H1 (cell line): Measurements from ENCODE around the gene SLC7A8. TPM values are rescaled to one million over a fixed set of nuclear protein-coding genes. Genes with fewer than 3 reads are reported as not detected.

Experiments
- CTCF ChIA-PET: fragments of 300-600 bp; sonication (Branson Sonifier 250); formaldehyde crosslinking; loops from one replicate; lab custom pipeline; 2021; ENCODE audit not compliant: partially characterized antibody; lab: Charles Lee
- POLR2A ChIA-PET: fragments of 300-600 bp; sonication (Branson Sonifier 250); formaldehyde crosslinking; loops from one replicate; lab custom pipeline; 2021; ENCODE audit warnings: inconsistent platforms; ENCODE audit not compliant: partially characterized antibody; lab: Charles Lee
- DNase-seq, 2 experiments: peaks; one replicate each; pipeline versions ENCODE4 v3.0.0 to v3.0.0-alpha.2; 2010 to 2022; ENCODE audit warnings: low spot score in 2 of 2, low read depth in 1 of 2, mixed read lengths in 1 of 2
- FAIRE-seq: peaks from 2 replicates; lab custom pipeline; 2011; peaks lifted over from hg19 to GRCh38; lab: Jason Lieb, UNC
- H2AFZ ChIP-seq: 2 replicates; pipeline ENCODE4 v1.8.1; 2012; ENCODE audit warnings: low read length, inconsistent platforms
- H2AK5ac ChIP-seq: 2 replicates; pipeline ENCODE4 v1.6.1; 2013; ENCODE audit warnings: low read depth, low read length
- H2BK120ac ChIP-seq: replicated peaks from 2 replicates; pipeline ENCODE3; 2013; ENCODE audit warnings: low read depth, low read length, inconsistent platforms
- H2BK12ac ChIP-seq: 2 replicates; pipeline ENCODE4 v1.6.1; 2013; ENCODE audit warnings: low read depth, low read length
- H2BK15ac ChIP-seq: 2 replicates; pipeline ENCODE4 v1.6.1; 2013; ENCODE audit warnings: low read length
- H2BK20ac ChIP-seq: 2 replicates; pipeline ENCODE4 v1.6.1; 2013; ENCODE audit warnings: low read length
- H2BK5ac ChIP-seq: 2 replicates; pipeline ENCODE4 v1.6.1; 2013; ENCODE audit warnings: low read depth, low read length
- H3K14ac ChIP-seq: 2 replicates; pipeline ENCODE4 v1.6.1; 2013; ENCODE audit warnings: inconsistent platforms; ENCODE audit not compliant: insufficient read length
- H3K18ac ChIP-seq: 2 replicates; pipeline ENCODE4 v1.6.1; 2013; ENCODE audit warnings: low read length; ENCODE audit errors: extremely low read depth
- H3K23ac ChIP-seq: 2 replicates; pipeline ENCODE4 v1.6.1; 2013; ENCODE audit warnings: inconsistent platforms; ENCODE audit not compliant: insufficient read length
- H3K23me2 ChIP-seq: 2 replicates; pipeline ENCODE4 v1.6.1; 2013; ENCODE audit warnings: low read depth, low read length
- H3K27ac ChIP-seq: 2 replicates; pipeline ENCODE4 v1.6.1; 2011; ENCODE audit warnings: low read depth, low read length, inconsistent platforms
- H3K27me3 ChIP-seq, 4 experiments: replicated peaks in 1 of 4; 1 replicate in 1 of 4; 2 replicates in 3 of 4; pipeline versions ENCODE4 v1.6.1 to v1.8.1; 2011 to 2013; ENCODE audit warnings: low read length in 3 of 4, mild to moderate bottlenecking in 3 of 4, inconsistent platforms in 2 of 4, mixed read lengths in 2 of 4, moderate library complexity in 1 of 4; ENCODE audit not compliant: control insufficient read depth in 3 of 4, insufficient read depth in 3 of 4; ENCODE audit errors: extremely low read depth in 1 of 4
- H3K36me3 ChIP-seq, 4 experiments: 2 replicates each; pipeline versions ENCODE4 v1.6.1 to v1.8.1; 2011 to 2013; ENCODE audit warnings: mild to moderate bottlenecking in 4 of 4, low read length in 3 of 4, moderate library complexity in 2 of 4, control low read depth in 1 of 4, inconsistent platforms in 1 of 4; ENCODE audit not compliant: insufficient read depth in 4 of 4, control insufficient read depth in 2 of 4
- H3K4ac ChIP-seq: replicated peaks from 2 replicates; pipeline ENCODE3; 2013; ENCODE audit warnings: low read length, low read depth, mixed read lengths, inconsistent platforms; ENCODE audit not compliant: insufficient read length
- H3K4me1 ChIP-seq, 4 experiments: replicated peaks in 1 of 4; 1 replicate in 1 of 4; 2 replicates in 3 of 4; pipeline versions ENCODE4 v1.6.1 to v1.8.1; 2011 to 2013; ENCODE audit warnings: low read length in 3 of 4, inconsistent platforms in 2 of 4, mixed read lengths in 1 of 4; ENCODE audit not compliant: insufficient read depth in 4 of 4, control insufficient read depth in 3 of 4
- H3K4me2 ChIP-seq, 2 experiments: 2 replicates each; pipeline versions ENCODE4 v1.6.1 to v1.8.1; 2011 to 2013; ENCODE audit warnings: low read depth in 2 of 2, low read length in 2 of 2, control low read depth in 1 of 2, inconsistent platforms in 1 of 2, mild to moderate bottlenecking in 1 of 2; ENCODE audit not compliant: insufficient read depth in 1 of 2
- H3K4me3 ChIP-seq, 4 experiments: fragments of 200-600, 300-600 bp in 1 of 4; sonication (generic), shearing (Covaris generic), sonication (Bioruptor Twin) in 1 of 4; 2 replicates each; pipeline versions ENCODE4 v1.5.1 to v1.8.1; 2011 to 2016; ENCODE audit warnings: low read length in 4 of 4, low read depth in 3 of 4, control low read depth in 2 of 4, inconsistent platforms in 2 of 4, mild to moderate bottlenecking in 2 of 4, mixed read lengths in 1 of 4, moderate library complexity in 1 of 4; ENCODE audit not compliant: insufficient read depth in 2 of 4; ENCODE audit errors: extremely low read depth in 1 of 4
- H3K56ac ChIP-seq: replicated peaks from 2 replicates; pipeline ENCODE3; 2013; ENCODE audit warnings: low read depth, mild to moderate bottlenecking, mixed read lengths, low read length, inconsistent platforms; ENCODE audit not compliant: insufficient read length
- H3K79me1 ChIP-seq: 2 replicates; pipeline ENCODE4 v1.6.1; 2013; ENCODE audit warnings: low read depth, low read length, control low read depth
- H3K79me2 ChIP-seq, 2 experiments: 2 replicates each; pipeline versions ENCODE4 v1.6.1 to v1.8.1; 2012 to 2013; ENCODE audit warnings: low read length in 2 of 2, mild to moderate bottlenecking in 2 of 2, inconsistent platforms in 1 of 2; ENCODE audit not compliant: insufficient read depth in 2 of 2, control insufficient read depth in 1 of 2
- H3K9ac ChIP-seq, 4 experiments: replicated peaks in 1 of 4; 1 replicate in 1 of 4; 2 replicates in 3 of 4; pipeline versions ENCODE4 v1.6.1 to v1.8.1; 2011 to 2013; ENCODE audit warnings: low read depth in 3 of 4, low read length in 3 of 4, control low read depth in 2 of 4, mild to moderate bottlenecking in 2 of 4, moderate library complexity in 2 of 4, inconsistent platforms in 1 of 4; ENCODE audit errors: extremely low read depth in 1 of 4
- H3K9me3 ChIP-seq, 2 experiments: 2 replicates each; pipeline versions ENCODE4 v1.6.1 to v1.8.1; 2012 to 2013; ENCODE audit warnings: mild to moderate bottlenecking in 2 of 2, moderate library complexity in 2 of 2, control low read depth in 1 of 2, inconsistent platforms in 1 of 2, low read depth in 1 of 2, low read length in 1 of 2, mixed read lengths in 1 of 2; ENCODE audit not compliant: insufficient read depth in 2 of 2
- H4K20me1 ChIP-seq, 2 experiments: replicated peaks in 1 of 2; 2 replicates each; pipeline versions ENCODE3 to v1.8.1; 2011 to 2013; ENCODE audit warnings: inconsistent platforms in 2 of 2, low read length in 2 of 2, mild to moderate bottlenecking in 1 of 2; ENCODE audit not compliant: insufficient read depth in 2 of 2, control insufficient read depth in 1 of 2
- H4K5ac ChIP-seq: 2 replicates; pipeline ENCODE4 v1.6.1; 2013; ENCODE audit warnings: low read length, low read depth, mixed read lengths, inconsistent platforms; ENCODE audit not compliant: insufficient read length
- H4K8ac ChIP-seq: 2 replicates; pipeline ENCODE4 v1.8.0; 2013; ENCODE audit warnings: mild to moderate bottlenecking, moderate library complexity, low read length, inconsistent platforms; ENCODE audit not compliant: insufficient read depth; ENCODE audit errors: extremely low read depth
- H4K91ac ChIP-seq: replicated peaks from 2 replicates; pipeline ENCODE3; 2013; ENCODE audit warnings: low read length, mixed read lengths, inconsistent platforms; ENCODE audit not compliant: insufficient read length
- BRCA1 ChIP-seq: IDR thresholded peaks from 2 replicates; pipeline ENCODE4 v1.6.1; 2012; ENCODE audit warnings: low read depth, low read length, improper control_type of control experiment
- CBX8 ChIP-seq: fragments of 300-800, 300-1000 bp; sonication (generic); IDR thresholded peaks from 2 replicates; pipeline ENCODE4 v1.7.1; 2016; ENCODE audit warnings: low read depth, low read length, borderline replicate concordance
- JUN ChIP-seq: IDR thresholded peaks from 2 replicates; pipeline ENCODE4 v1.6.1; 2011; ENCODE audit warnings: low read depth, mild to moderate bottlenecking, improper control_type of control experiment, low read length
- JUND ChIP-seq: IDR thresholded peaks from 2 replicates; pipeline ENCODE4 v1.6.1; 2011; ENCODE audit warnings: mild to moderate bottlenecking, improper control_type of control experiment, low read length
- KDM1A ChIP-seq: fragments of 200-600, 300-600 bp; sonication (generic); IDR thresholded peaks from 2 replicates; pipeline ENCODE4 v1.7.1; 2016; ENCODE audit warnings: mild to moderate bottlenecking, low read length, borderline replicate concordance
- KDM4A ChIP-seq: IDR thresholded peaks from one replicate; pipeline ENCODE4 v1.7.1; 2012; ENCODE audit warnings: low read depth, mild to moderate bottlenecking, moderate library complexity, low read length, inconsistent platforms; ENCODE audit not compliant: severe bottlenecking
- POU5F1 ChIP-seq: IDR thresholded peaks from 2 replicates; pipeline ENCODE4 v1.6.1; 2011; ENCODE audit warnings: low read depth, mild to moderate bottlenecking, low read length, moderate library complexity
- SP4 ChIP-seq: IDR thresholded peaks from 2 replicates; pipeline ENCODE4 v1.6.1; 2012; ENCODE audit warnings: low read length, inconsistent platforms
- TAF1 ChIP-seq: IDR thresholded peaks from 2 replicates; pipeline ENCODE4 v1.6.1; 2011; ENCODE audit warnings: mild to moderate bottlenecking, low read depth, low read length
- YY1 ChIP-seq: IDR thresholded peaks from 2 replicates; pipeline ENCODE4 v1.6.1; 2011; ENCODE audit warnings: low read depth, mild to moderate bottlenecking, low read length
- WGBS, 2 experiments: shearing (Covaris generic) in 1 of 2; methylation state at CpG; one replicate each; pipeline versions ENCODE4 v1.1.6 to v1.1.7; 2013 to 2015; ENCODE audit warnings: low lambda C conversion rate in 2 of 2, mixed read lengths in 2 of 2, inconsistent platforms in 1 of 2, low coverage in 1 of 2, missing lambda C conversion rate in 1 of 2; ENCODE audit not compliant: insufficient replicate concordance in 2 of 2, insufficient coverage in 1 of 2, insufficient read length in 1 of 2; ENCODE audit errors: extremely low coverage in 1 of 2, missing lambda C conversion rate in 1 of 2; 5-methylcytosine and 5-hydroxymethylcytosine counted together
- polyA plus RNA-seq, 7 experiments: library from polyadenylated mRNA; depleted of rRNA in 3 of 7; stranded (reverse) in 5 of 7; unstranded in 2 of 7; fragments of >200 nt in 5 of 7; fragments of 200-250 nt in 2 of 7; gene quantifications; 1 replicate in 5 of 7; 2 replicates in 1 of 7; 4 replicates in 1 of 7; pipeline versions ENCODE4 v1.2.1 to v1.2.3, GENCODE V29; 2011 to 2013; ENCODE audit warnings: missing spikeins in 2 of 7, mixed read lengths in 2 of 7
- total RNA-seq: library from RNA; stranded (reverse); fragmentation: NEBNext Ultra II Directional; extraction: Animal tissue kit (Norgen Biotek cat#: 25700); gene quantifications from 2 replicates; pipeline ENCODE4 v1.2.1, GENCODE V29; 2021
- TF ChIP-seq, protein P1 (sequence below): IDR thresholded peaks from 2 replicates; pipeline ENCODE4 v1.6.1; 2012; ENCODE audit warnings: inconsistent platforms
- TF ChIP-seq, protein P2 (sequence below): IDR thresholded peaks from 2 replicates; pipeline ENCODE4 v1.6.1; 2011; ENCODE audit warnings: low read depth, mild to moderate bottlenecking, low read length; ENCODE audit not compliant: insufficient read depth

The SLC7A8 gene
- total and polyA plus RNA-seq, 2 of the 8 experiments (the other 6 are each of a cell fraction or from before 2014, with no cell fraction given), result 182 to 204 TPM

DNA sequence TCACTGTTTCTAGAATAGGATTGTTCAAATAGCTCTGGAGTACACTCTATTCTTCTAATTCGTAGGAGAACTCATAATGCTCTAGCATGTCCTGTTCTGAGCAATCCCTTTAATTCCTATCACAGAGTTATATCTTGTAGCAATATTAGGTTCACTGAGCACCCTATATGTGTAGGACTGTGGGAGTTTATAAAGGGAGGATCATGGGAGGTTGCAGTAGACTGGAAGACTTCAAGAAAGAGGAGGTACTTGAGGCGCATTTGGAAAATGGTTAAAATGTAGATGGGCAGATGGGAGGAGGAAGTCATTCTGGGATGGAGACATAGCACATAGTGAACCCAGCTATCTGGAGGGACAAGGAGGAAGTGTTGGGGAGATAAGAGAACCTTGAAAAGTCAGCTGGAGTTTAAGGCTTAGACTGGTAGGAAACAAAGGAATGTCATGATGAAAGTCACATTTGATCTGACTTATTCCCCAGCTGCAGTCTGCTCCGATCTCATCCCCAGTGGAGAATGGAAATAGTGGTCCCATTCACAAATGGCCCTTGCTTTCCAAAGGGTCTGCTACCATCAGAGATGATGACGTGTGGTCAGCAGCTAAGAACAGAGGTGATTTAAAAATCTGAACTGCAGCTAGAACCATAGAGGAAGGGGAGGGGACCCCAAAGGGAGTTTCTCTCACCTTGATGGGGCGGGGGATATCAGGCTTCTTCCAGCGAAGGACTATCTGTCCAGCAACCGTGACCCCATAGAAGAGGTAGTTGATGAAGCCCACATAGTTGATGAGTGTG, 54.3 kb downstream of the SLC7A8 start:
- no peak overlapping the region for H3K56ac ChIP-seq
- no peak overlapping the region for H4K91ac ChIP-seq
- no peak overlapping the region for H2BK20ac ChIP-seq
- peaks cover 0 to 2% of the 10 kb centered on the region in 2 experiments for H4K20me1 ChIP-seq
- no peak overlapping the region for H3K4me3 ChIP-seq
- H3K4ac ChIP-seq, result no peak overlapping the region
- H2BK5ac ChIP-seq, result no peak overlapping the region
- no peak overlapping the region for H2BK15ac ChIP-seq
- CTCF ChIA-PET, result interaction anchor here (1.1 to 3.4 kb wide), 4 partner anchors 8 to 165 kb away, joined by 3 to 27 read pairs (median 5); no protein-coding TSS in a partner anchor
- no peak overlapping the region for H2BK12ac ChIP-seq
- no peak overlapping the region for H2AK5ac ChIP-seq
- POLR2A ChIA-PET, result interaction anchor here (1.0 to 2.1 kb wide), 5 partner anchors 10 to 66 kb away, joined by 3 to 6 read pairs (median 3); partner anchors contain the start of genes ACIN1 and C14orf119
- H3K23ac ChIP-seq, result no peak overlapping the region
- no peak overlapping the region for H3K14ac ChIP-seq
- no peaks in the 10 kb centered on the region for H3K79me2 ChIP-seq
- H3K23me2 ChIP-seq, result no peaks in the 10 kb centered on the region
- DNase-seq, result no peak
- no peak for FAIRE-seq
- H4K8ac ChIP-seq, result no peak overlapping the region
- H3K27me3 ChIP-seq, result no peaks in the 10 kb centered on the region
- no peaks in the 10 kb centered on the region for H3K9me3 ChIP-seq
- H3K18ac ChIP-seq, result no peak overlapping the region
- WGBS, 2 experiments, result 85% methylated on average over 7 of the region's 7 CpGs; no CpG with 5 or more reads in 1 of the 2 experiments
- no peak overlapping the region for H4K5ac ChIP-seq
- H3K36me3 ChIP-seq, result peaks cover 15 to 52% (median 23%) of the 10 kb centered on the region in 4 experiments
- 0 out of 7 replicates have a peak, but pooled peaks cover 0 to 2% (median 0%) of the 10 kb centered on the region in 4 experiments for H3K4me1 ChIP-seq
- H3K4me2 ChIP-seq, result no peak overlapping the region
- H3K9ac ChIP-seq, result no peak overlapping the region
- no peak overlapping the region for H3K27ac ChIP-seq
- H2AFZ ChIP-seq, result no peak overlapping the region
- no peaks in the 10 kb centered on the region for H3K79me1 ChIP-seq
- no peak overlapping the region for H2BK120ac ChIP-seq
- TF ChIP-seq, protein P1, sequence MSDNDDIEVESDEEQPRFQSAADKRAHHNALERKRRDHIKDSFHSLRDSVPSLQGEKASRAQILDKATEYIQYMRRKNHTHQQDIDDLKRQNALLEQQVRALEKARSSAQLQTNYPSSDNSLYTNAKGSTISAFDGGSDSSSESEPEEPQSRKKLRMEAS, result no peak
- TF ChIP-seq TAF1, result no peak
- TF ChIP-seq, protein P2, sequence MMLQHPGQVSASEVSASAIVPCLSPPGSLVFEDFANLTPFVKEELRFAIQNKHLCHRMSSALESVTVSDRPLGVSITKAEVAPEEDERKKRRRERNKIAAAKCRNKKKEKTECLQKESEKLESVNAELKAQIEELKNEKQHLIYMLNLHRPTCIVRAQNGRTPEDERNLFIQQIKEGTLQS, result no peak
- TF ChIP-seq JUND, result no peak
- TF ChIP-seq JUN, result no peak
- TF ChIP-seq KDM1A, result no peak
- TF ChIP-seq BRCA1, result no peak
- no peak for TF ChIP-seq KDM4A
- no peak for TF ChIP-seq CBX8
- no peak for TF ChIP-seq SP4
- no peak for TF ChIP-seq YY1
- TF ChIP-seq POU5F1, result no peak
